HEK293 (cell line): Measurements from ENCODE around the gene KAT2B.

Experiments used
- CTCF ChIA-PET: fragments of 350-600 bp; formaldehyde crosslinking; extraction: SDS; loops from one replicate; lab custom pipeline; 2021; ENCODE audit warnings: antibody characterized with exemption; lab: Yijun Ruan, JAX
- POLR2A ChIA-PET: fragments of 300-600 bp; formaldehyde crosslinking; extraction: SDS; loops from one replicate; lab custom pipeline; 2020; ENCODE audit warnings: antibody characterized with exemption, inconsistent platforms; lab: Yijun Ruan, JAX
- H3K27ac ChIP-seq: fragments of 200-500 bp; sonication (Bioruptor generic); 2 replicates; pipeline ENCODE4 v1.5.1; 2014; ENCODE audit warnings: low read depth, low read length, control low read depth, inconsistent platforms; ENCODE audit errors: extremely low read depth
- H3K36me3 ChIP-seq, 2 experiments: fragments of 200-500 bp in 1 of 2; sonication (Bioruptor generic) in 1 of 2; 1 replicate in 1 of 2; 2 replicates in 1 of 2; pipeline ENCODE4 v1.5.1; 2014 to 2017; ENCODE audit warnings: inconsistent platforms in 2 of 2, low read length in 2 of 2; ENCODE audit not compliant: control insufficient read depth in 2 of 2, insufficient read depth in 1 of 2
- H3K4me1 ChIP-seq: fragments of 200-500 bp; sonication (Bioruptor generic); 2 replicates; pipeline ENCODE4 v1.5.1; 2014; ENCODE audit warnings: mild to moderate bottlenecking, low read length, inconsistent platforms; ENCODE audit not compliant: control insufficient read depth, insufficient read depth
- H3K4me3 ChIP-seq: 2 replicates; pipeline ENCODE4 v1.5.1; 2011; ENCODE audit warnings: low read depth, mild to moderate bottlenecking, control low read depth, low read length, moderate library complexity
- H3K9me3 ChIP-seq: fragments of 200-500 bp; sonication (Bioruptor generic); 2 replicates; pipeline ENCODE4 v1.5.1; 2014; ENCODE audit warnings: low read depth, low read length, inconsistent platforms; ENCODE audit not compliant: control insufficient read depth, insufficient read depth
- HOXA7 ChIP-seq: sonication (generic); formaldehyde crosslinking; IDR thresholded peaks from 2 replicates; pipeline ENCODE4 v1.8.1; 2022; ENCODE audit warnings: missing genetic modification reagents, borderline replicate concordance
- IKZF3 ChIP-seq: fragments of 450-650 bp; IDR thresholded peaks from 2 replicates; pipeline ENCODE4 v1.5.0; 2018; ENCODE audit warnings: missing biosample characterization, mild to moderate bottlenecking, missing genetic modification characterization, moderate library complexity
- REPIN1 ChIP-seq: fragments of 450-650 bp; formaldehyde crosslinking; IDR thresholded peaks from 2 replicates; pipeline ENCODE4 v1.5.1; 2017; ENCODE audit warnings: missing biosample characterization, missing genetic modification characterization, low read depth
- SP2 ChIP-seq: fragments of 450-650 bp; formaldehyde crosslinking; IDR thresholded peaks from 2 replicates; pipeline ENCODE4 v1.5.1; 2016; ENCODE audit warnings: missing biosample characterization, missing genetic modification characterization
- ZFP41 ChIP-seq: fragments of 450-650 bp; formaldehyde crosslinking; IDR thresholded peaks from 2 replicates; pipeline ENCODE4 v1.5.1; 2016; ENCODE audit warnings: missing biosample characterization, missing genetic modification characterization, borderline replicate concordance
- ZNF169 ChIP-seq: fragments of 450-650 bp; formaldehyde crosslinking; IDR thresholded peaks from 2 replicates; pipeline ENCODE4 v1.5.1; 2016; ENCODE audit warnings: missing biosample characterization, missing genetic modification characterization
- ZNF174 ChIP-seq: fragments of 450-650 bp; formaldehyde crosslinking; IDR thresholded peaks from 2 replicates; pipeline ENCODE4 v1.5.0; 2017; ENCODE audit warnings: missing biosample characterization, mild to moderate bottlenecking, missing genetic modification characterization
- ZNF19 ChIP-seq: fragments of 450-650 bp; formaldehyde crosslinking; IDR thresholded peaks from 2 replicates; pipeline ENCODE4; 2016; ENCODE audit warnings: missing biosample characterization, missing genetic modification characterization, low read depth
- ZNF311 ChIP-seq: fragments of 450-650 bp; formaldehyde crosslinking; IDR thresholded peaks from 2 replicates; pipeline ENCODE4 v1.5.1; 2017; ENCODE audit warnings: missing biosample characterization, missing genetic modification characterization, borderline replicate concordance
- ZNF433 ChIP-seq: fragments of 450-650 bp; formaldehyde crosslinking; IDR thresholded peaks from 2 replicates; pipeline ENCODE4 v1.5.1; 2016; ENCODE audit warnings: missing biosample characterization, missing genetic modification characterization, low read depth
- ZNF530 ChIP-seq: fragments of 450-650 bp; formaldehyde crosslinking; IDR thresholded peaks from 2 replicates; pipeline ENCODE4 v1.5.1; 2016; ENCODE audit warnings: low read depth, missing biosample characterization, missing genetic modification characterization
- ZNF561 ChIP-seq: fragments of 450-650 bp; IDR thresholded peaks from 2 replicates; pipeline ENCODE4 v1.5.1; 2018; ENCODE audit warnings: missing biosample characterization, missing genetic modification characterization, borderline replicate concordance
- ZNF621 ChIP-seq: fragments of 450-650 bp; formaldehyde crosslinking; IDR thresholded peaks from 2 replicates; pipeline ENCODE4 v1.5.1; 2017; ENCODE audit warnings: missing biosample characterization, missing genetic modification characterization
- ZNF660 ChIP-seq: fragments of 450-650 bp; IDR thresholded peaks from 2 replicates; pipeline ENCODE4 v1.5.1; 2018; ENCODE audit warnings: missing biosample characterization, mild to moderate bottlenecking, missing genetic modification characterization
- ZNF701 ChIP-seq: fragments of 450-650 bp; formaldehyde crosslinking; IDR thresholded peaks from 2 replicates; pipeline ENCODE4 v1.5.1; 2016; ENCODE audit warnings: missing biosample characterization, missing genetic modification characterization
- ZNF707 ChIP-seq: fragments of 450-650 bp; formaldehyde crosslinking; IDR thresholded peaks from 2 replicates; pipeline ENCODE4 v1.5.1; 2016; ENCODE audit warnings: missing biosample characterization, missing genetic modification characterization
- ZNF768 ChIP-seq: fragments of 450-650 bp; formaldehyde crosslinking; IDR thresholded peaks from 2 replicates; pipeline ENCODE4 v1.5.1; 2018; ENCODE audit warnings: missing biosample characterization, mild to moderate bottlenecking, missing genetic modification characterization
- TF ChIP-seq, protein P1 (sequence below): fragments of 450-650 bp; formaldehyde crosslinking; IDR thresholded peaks from 2 replicates; pipeline ENCODE4 v1.5.1; 2017; ENCODE audit warnings: missing biosample characterization, missing genetic modification characterization
- TF ChIP-seq, protein P2 (sequence below): fragments of 450-650 bp; formaldehyde crosslinking; IDR thresholded peaks from 2 replicates; pipeline ENCODE4 v1.5.1; 2017; ENCODE audit warnings: missing biosample characterization, missing genetic modification characterization
- TF ChIP-seq, protein P3 (sequence below): fragments of 450-650 bp; formaldehyde crosslinking; IDR thresholded peaks from 2 replicates; pipeline ENCODE4 v1.5.1; 2016; ENCODE audit warnings: missing biosample characterization, missing genetic modification characterization

Gene KAT2B

DNA sequence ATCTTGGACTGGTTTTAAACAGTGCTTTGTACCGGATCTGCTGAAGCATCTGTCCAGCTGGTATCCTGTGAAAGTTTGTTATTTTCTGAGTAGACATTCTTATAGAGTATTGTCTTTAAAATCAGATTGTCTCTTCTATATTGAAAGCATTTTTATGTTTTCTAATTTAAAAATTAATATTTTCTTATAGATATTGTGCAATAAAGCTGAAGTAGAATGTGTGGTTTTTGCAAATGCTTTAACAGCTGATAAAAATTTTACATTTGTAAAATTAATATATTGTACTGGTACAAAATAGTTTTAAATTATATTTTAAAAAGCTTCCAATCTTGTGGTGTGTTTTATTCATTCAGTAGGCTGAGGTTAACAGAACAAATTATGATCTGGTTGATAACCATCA, 113.8 kb downstream of the KAT2B start:
- Histone ChIP-seq H3K9me3 (no peaks in the 10 kb centered on the region), H3K36me3 (peaks cover 16 to 74% of the 10 kb centered on the region in 2 experiments), H3K4me1 (no peaks in the 10 kb centered on the region), H3K27ac (no peak overlapping the region)
- ChIA-PET CTCF (no interaction called here), POLR2A (no interaction called here)
- TF ChIP-seq, protein P1, sequence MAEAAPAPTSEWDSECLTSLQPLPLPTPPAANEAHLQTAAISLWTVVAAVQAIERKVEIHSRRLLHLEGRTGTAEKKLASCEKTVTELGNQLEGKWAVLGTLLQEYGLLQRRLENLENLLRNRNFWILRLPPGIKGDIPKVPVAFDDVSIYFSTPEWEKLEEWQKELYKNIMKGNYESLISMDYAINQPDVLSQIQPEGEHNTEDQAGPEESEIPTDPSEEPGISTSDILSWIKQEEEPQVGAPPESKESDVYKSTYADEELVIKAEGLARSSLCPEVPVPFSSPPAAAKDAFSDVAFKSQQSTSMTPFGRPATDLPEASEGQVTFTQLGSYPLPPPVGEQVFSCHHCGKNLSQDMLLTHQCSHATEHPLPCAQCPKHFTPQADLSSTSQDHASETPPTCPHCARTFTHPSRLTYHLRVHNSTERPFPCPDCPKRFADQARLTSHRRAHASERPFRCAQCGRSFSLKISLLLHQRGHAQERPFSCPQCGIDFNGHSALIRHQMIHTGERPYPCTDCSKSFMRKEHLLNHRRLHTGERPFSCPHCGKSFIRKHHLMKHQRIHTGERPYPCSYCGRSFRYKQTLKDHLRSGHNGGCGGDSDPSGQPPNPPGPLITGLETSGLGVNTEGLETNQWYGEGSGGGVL (tag by site-specific recombination), result no peak
- TF ChIP-seq ZNF311 (tag by site-specific recombination) (no peak), ZNF561 (tag by site-specific recombination) (no peak), ZNF19 (tag by site-specific recombination) (no peak), REPIN1 (tag by site-specific recombination) (no peak), ZFP41 (no peak), ZNF169 (no peak), ZNF621 (tag by site-specific recombination) (no peak), ZNF768 (tag by site-specific recombination) (no peak), ZNF433 (tag by site-specific recombination) (no peak), ZNF530 (tag by site-specific recombination) (no peak), IKZF3 (tag by site-specific recombination) (no peak), ZNF707 (tag by site-specific recombination) (no peak), ZNF174 (no peak), ZNF660 (tag by site-specific recombination) (no peak), SP2 (tag by site-specific recombination) (no peak), ZNF701 (tag by site-specific recombination) (no peak), HOXA7 (CRISPR knock-in tag) (no peak)
- TF ChIP-seq, protein P2, sequence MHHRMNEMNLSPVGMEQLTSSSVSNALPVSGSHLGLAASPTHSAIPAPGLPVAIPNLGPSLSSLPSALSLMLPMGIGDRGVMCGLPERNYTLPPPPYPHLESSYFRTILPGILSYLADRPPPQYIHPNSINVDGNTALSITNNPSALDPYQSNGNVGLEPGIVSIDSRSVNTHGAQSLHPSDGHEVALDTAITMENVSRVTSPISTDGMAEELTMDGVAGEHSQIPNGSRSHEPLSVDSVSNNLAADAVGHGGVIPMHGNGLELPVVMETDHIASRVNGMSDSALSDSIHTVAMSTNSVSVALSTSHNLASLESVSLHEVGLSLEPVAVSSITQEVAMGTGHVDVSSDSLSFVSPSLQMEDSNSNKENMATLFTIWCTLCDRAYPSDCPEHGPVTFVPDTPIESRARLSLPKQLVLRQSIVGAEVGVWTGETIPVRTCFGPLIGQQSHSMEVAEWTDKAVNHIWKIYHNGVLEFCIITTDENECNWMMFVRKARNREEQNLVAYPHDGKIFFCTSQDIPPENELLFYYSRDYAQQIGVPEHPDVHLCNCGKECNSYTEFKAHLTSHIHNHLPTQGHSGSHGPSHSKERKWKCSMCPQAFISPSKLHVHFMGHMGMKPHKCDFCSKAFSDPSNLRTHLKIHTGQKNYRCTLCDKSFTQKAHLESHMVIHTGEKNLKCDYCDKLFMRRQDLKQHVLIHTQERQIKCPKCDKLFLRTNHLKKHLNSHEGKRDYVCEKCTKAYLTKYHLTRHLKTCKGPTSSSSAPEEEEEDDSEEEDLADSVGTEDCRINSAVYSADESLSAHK (tag by site-specific recombination), result no peak
- TF ChIP-seq, protein P3, sequence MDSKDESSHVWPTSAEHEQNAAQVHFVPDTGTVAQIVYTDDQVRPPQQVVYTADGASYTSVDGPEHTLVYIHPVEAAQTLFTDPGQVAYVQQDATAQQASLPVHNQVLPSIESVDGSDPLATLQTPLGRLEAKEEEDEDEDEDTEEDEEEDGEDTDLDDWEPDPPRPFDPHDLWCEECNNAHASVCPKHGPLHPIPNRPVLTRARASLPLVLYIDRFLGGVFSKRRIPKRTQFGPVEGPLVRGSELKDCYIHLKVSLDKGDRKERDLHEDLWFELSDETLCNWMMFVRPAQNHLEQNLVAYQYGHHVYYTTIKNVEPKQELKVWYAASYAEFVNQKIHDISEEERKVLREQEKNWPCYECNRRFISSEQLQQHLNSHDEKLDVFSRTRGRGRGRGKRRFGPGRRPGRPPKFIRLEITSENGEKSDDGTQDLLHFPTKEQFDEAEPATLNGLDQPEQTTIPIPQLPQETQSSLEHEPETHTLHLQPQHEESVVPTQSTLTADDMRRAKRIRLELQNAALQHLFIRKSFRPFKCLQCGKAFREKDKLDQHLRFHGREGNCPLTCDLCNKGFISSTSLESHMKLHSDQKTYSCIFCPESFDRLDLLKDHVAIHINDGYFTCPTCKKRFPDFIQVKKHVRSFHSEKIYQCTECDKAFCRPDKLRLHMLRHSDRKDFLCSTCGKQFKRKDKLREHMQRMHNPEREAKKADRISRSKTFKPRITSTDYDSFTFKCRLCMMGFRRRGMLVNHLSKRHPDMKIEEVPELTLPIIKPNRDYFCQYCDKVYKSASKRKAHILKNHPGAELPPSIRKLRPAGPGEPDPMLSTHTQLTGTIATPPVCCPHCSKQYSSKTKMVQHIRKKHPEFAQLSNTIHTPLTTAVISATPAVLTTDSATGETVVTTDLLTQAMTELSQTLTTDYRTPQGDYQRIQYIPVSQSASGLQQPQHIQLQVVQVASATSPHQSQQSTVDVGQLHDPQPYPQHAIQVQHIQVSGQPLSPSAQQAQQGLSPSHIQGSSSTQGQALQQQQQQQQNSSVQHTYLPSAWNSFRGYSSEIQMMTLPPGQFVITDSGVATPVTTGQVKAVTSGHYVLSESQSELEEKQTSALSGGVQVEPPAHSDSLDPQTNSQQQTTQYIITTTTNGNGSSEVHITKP (tag by site-specific recombination), result no peak
- TF ChIP-seq, all 188 proteins: peak for 0
- H3K4me3 ChIP-seq, result no peak overlapping the region
